ENCODE measurements around the gene CALHM1. TPM values are rescaled to one million over a fixed set of nuclear protein-coding genes. Genes with fewer than 3 reads are reported as not detected.

The CALHM1 gene, protein sequence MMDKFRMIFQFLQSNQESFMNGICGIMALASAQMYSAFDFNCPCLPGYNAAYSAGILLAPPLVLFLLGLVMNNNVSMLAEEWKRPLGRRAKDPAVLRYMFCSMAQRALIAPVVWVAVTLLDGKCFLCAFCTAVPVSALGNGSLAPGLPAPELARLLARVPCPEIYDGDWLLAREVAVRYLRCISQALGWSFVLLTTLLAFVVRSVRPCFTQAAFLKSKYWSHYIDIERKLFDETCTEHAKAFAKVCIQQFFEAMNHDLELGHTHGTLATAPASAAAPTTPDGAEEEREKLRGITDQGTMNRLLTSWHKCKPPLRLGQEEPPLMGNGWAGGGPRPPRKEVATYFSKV
- total RNA-seq = not detected in 2 replicates

DNA sequence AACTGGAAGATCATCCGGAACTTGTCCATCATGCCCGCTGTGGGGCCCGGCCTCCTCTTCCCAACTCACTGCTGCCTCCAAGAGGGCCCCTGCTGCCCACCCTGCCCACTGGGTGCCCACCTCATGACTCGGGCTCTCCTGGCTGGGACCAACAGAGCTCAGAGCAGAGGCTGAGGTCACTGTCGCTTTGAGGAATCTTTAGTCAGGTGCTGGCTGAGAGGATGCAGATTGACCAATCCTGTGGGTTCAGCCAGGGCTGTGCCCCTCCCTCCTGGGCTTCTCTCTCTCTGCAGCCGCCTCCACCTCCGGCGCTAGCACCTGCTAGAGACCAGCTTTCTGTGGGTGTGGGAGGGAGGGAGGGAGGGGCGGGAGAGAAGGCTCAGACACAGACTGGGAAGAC, at the start of gene CALHM1:
TSS of gene CALHM1 (minus strand) at position 181 of the 400 bp plus-strand sequence. CDS start at position 32, 149 bp downstream.

DNA sequence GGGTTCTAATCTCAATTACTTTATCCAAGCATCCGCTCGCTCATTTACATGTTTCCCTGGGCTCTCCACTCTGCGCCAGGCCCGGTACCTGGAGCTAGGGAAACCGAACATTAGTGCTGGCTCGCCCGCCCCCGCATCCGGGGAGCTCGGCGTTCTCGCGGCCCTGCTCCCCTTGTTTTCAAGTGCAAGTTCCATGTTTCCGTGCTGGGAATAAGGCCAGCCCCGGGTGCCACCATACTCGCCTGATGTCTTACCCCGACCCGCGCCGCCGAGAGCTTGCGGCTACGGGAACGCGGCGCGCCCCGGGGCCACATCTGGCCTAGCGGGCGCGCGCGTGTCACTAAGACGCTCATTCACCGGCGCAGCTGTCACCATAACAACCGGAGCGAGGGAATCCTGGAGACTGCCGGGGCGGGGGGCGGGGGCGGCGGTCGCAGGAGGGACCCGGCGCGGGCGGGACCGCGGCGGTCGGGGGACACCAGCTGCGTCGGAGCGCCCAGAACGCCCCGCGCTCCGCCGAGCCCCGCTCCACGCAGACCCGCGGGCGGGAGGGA, 34.7 kb upstream of the CALHM1 start, which contains the start of gene NEURL1:
TSS of gene NEURL1 (plus strand) at position 344 of the 554 bp plus-strand sequence. CDS start 683 bp downstream, outside the sequence.

DNA sequence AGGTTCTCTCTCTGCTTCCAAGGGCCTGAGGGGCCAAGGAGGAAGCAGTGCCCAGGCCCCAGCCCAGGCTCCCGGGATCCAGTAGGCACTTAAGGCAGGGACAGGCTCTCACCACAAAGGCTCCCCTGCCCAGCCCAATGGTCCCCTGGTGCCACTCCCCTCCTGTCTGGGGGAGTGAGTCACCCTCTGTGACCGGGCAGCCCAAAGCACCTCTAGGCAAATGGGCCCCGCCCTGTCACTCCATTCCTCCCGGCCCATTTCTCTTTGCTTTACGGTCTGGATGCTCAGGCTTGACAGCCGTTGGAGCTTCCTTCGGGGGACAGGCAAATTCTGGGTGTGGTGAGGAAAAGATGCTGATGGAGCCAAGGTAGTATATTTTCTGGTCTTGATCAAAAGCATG, 20.4 kb upstream of the CALHM1 start, which contains the start of gene CALHM3:
TSS of gene CALHM3 (minus strand) at position 106 of the 400 bp plus-strand sequence. CDS start 208 bp downstream, outside the sequence.

DNA sequence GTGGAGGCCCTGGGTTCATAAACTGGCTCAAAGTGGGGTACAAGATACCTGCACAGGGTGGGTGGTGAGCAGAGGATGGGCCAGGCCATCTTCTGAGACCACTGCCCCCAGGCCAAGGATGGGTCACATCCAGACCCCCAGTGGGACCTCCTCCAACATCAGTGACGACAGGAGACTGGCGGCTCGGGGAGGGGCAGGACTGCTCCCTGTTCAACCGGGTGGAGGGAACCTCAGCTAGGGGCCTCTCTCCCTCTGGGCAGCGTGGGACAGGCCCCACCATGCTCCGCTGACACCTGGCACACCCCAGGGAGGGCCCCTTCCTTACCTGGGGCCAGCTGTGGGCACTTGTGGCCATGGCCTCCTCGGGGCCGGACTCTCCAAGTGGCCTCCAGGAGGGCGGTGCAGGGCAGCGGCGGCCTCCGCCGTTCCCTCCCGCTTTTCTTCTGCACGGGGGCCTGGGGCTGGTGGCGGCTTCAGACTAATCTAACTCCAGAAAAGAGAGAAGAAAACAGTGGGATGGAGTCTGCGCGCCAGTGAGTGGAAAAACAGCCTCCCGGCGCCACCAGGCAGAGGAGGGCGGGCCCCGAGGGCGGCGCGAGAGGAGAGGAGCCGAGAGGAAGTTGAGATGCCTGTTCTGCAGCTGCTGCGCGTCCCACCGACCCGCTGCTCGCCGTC, 6.7 kb downstream of the CALHM1 start, which contains the start of gene CALHM2:
TSS of gene CALHM2 (minus strand) at position 540 of the 675 bp plus-strand sequence. CDS start 2,429 bp downstream, outside the sequence.

Other genes starting within 250 kb of the CALHM1 start
- under 0.01 TPM in 1 of 2 replicates, not detected in the other for gene RPEL1, start 213.0 kb downstream of the CALHM1 start, total RNA-seq
- gene INA, start 181.8 kb downstream of the CALHM1 start, total RNA-seq = 1.2 and 1.7 TPM in 2 replicates
- gene PCGF6, start 107.8 kb downstream of the CALHM1 start, total RNA-seq = 6.9 and 10.5 TPM in 2 replicates
- gene TAF5, start 90.9 kb downstream of the CALHM1 start, total RNA-seq = 2.9 and 5.1 TPM in 2 replicates
- gene ATP5MK, start 62.4 kb downstream of the CALHM1 start, total RNA-seq = 360 and 413 TPM in 2 replicates
- 22.2 and 22.7 TPM in 2 replicates for gene PDCD11, start 62.3 kb downstream of the CALHM1 start, total RNA-seq
- 38.6 and 52.5 TPM in 2 replicates for gene CALHM2, start 6.5 kb downstream of the CALHM1 start, total RNA-seq
- gene CALHM3, start 20.3 kb upstream of the CALHM1 start, total RNA-seq = not detected in 2 replicates
- not detected in 2 replicates for gene NEURL1, start 34.8 kb upstream of the CALHM1 start, total RNA-seq